ENCODE results near the gene ANKRD13D.

DNA sequence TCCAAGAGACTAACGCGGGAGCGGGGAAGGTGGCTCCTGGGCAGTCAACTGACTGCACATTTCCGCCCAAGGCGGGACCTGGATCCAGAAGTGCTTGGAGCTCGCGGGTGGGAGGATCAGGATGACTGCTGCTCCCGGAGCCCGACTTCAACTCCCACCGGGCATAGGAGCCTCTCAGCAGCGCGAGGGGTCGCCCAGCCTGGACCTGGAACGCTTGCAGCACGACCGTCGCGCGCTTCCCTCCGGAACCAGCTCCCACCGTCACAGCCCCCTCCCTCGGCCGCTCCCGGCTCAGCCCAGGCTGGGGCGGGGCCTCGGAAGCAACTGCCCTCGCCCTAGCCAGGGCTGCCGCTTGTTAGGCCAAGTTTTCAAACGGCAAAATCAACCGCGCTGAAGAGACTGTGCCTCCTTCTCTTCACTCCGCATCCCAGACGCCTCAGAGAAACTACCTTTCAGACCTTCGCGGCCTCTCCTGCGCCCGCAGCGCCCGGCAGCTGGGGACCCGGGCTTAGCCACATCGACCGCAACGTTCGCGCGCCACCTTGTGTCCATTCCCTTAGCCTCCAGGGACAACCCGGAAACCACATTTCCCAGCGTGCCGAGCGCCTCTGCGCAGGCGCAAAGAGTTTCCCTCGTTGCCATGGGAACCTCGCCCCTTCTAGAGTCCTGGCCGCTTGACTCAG, 28.2 kb downstream of the ANKRD13D start:
- TF ChIP-seq GABPA (IDR thresholded peaks at IDR 0.05; ENCODE audit: borderline replicate concordance, insufficient read depth, low read length) (no peak; the same call in 1 of the 2 replicates), POLR2AphosphoS5 (IDR thresholded peaks at IDR 0.05; ENCODE audit: low read depth, low read length) (no peak), RAD21 (IDR thresholded peaks at IDR 0.05 in 1 of 2, conservative IDR thresholded peaks at IDR 0.05 in 1 of 2; ENCODE audit: low read depth in 2 of 2, low read length in 2 of 2) (peak; percentile 93 to 95), EP300 (IDR thresholded peaks at IDR 0.05; ENCODE audit: borderline replicate concordance in 1 of 2, low read depth in 2 of 2, low read length in 2 of 2) (no peak), MAFK (IDR thresholded peaks at IDR 0.05; ENCODE audit: low read depth, low read length) (no peak), POLR2A (IDR thresholded peaks at IDR 0.05; ENCODE audit: control extremely low read depth in 1 of 2, low read depth in 2 of 2, low read length in 2 of 2) (no peak; a peak in 2 of 3 replicates), FOSL1 (IDR thresholded peaks at IDR 0.05; ENCODE audit: insufficient read depth, low read depth, low read length) (no peak), TBP (IDR thresholded peaks at IDR 0.05; ENCODE audit: low read depth, low read length) (peak; percentile 29; the same call in 1 of the 2 replicates), KDM1A (IDR thresholded peaks at IDR 0.05; ENCODE audit: borderline replicate concordance, low read length) (no peak), RFX5 (IDR thresholded peaks at IDR 0.05; ENCODE audit: borderline replicate concordance, low read depth, low read length) (no peak), YY1 (IDR thresholded peaks at IDR 0.05; ENCODE audit: low read depth, low read length) (no peak), SP2 (IDR thresholded peaks at IDR 0.05; ENCODE audit: low read length) (no peak)
- TF ChIP-seq, protein P1, sequence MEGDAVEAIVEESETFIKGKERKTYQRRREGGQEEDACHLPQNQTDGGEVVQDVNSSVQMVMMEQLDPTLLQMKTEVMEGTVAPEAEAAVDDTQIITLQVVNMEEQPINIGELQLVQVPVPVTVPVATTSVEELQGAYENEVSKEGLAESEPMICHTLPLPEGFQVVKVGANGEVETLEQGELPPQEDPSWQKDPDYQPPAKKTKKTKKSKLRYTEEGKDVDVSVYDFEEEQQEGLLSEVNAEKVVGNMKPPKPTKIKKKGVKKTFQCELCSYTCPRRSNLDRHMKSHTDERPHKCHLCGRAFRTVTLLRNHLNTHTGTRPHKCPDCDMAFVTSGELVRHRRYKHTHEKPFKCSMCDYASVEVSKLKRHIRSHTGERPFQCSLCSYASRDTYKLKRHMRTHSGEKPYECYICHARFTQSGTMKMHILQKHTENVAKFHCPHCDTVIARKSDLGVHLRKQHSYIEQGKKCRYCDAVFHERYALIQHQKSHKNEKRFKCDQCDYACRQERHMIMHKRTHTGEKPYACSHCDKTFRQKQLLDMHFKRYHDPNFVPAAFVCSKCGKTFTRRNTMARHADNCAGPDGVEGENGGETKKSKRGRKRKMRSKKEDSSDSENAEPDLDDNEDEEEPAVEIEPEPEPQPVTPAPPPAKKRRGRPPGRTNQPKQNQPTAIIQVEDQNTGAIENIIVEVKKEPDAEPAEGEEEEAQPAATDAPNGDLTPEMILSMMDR (IDR thresholded peaks at IDR 0.05; ENCODE audit: control extremely low read depth in 1 of 3, insufficient read depth in 1 of 3, low read depth in 1 of 3, low read length in 3 of 3) = peak; percentile 89 to 93 (median 92)
